ENCODE results near the gene SH2B3. TPM values are rescaled to one million over a fixed set of nuclear protein-coding genes. Genes with fewer than 3 reads are reported as not detected.

The SH2B3 gene
- total and polyA plus RNA-seq, 2 donors (not counting 1 experiment from before 2014, with no cell fraction given) = 21.9 to 69.4 TPM

- Histone ChIP-seq H3K9ac (ENCODE audit: low read length) (no peak overlapping the region), H3K9me3 (ENCODE audit: control extremely low read depth in 1 of 3, control insufficient read depth in 2 of 3, insufficient read depth in 1 of 3, low read length in 2 of 3) (no peaks in the 10 kb centered on the region), H3K27me3 (replicated peaks in 1 of 4; ENCODE audit: control extremely low read depth in 1 of 4, control insufficient read depth in 3 of 4, insufficient read depth in 4 of 4, low read length in 3 of 4) (no peaks in the 10 kb centered on the region), H3K4me2 (replicated peaks; ENCODE audit: low read depth, low read length, poor library complexity, severe bottlenecking) (no peak overlapping the region), H3K36me3 (replicated peaks in 1 of 2; ENCODE audit: control extremely low read depth in 1 of 2, control insufficient read depth in 1 of 2, extremely low read depth in 1 of 2, insufficient read depth in 2 of 2, low read length in 1 of 2) (peaks cover 0 to 27% of the 10 kb centered on the region in 2 experiments), H2AFZ (ENCODE audit: insufficient read depth, low read depth, low read length, poor library complexity, severe bottlenecking) (no peak overlapping the region), H3K4me1 (ENCODE audit: control insufficient read depth in 2 of 2, insufficient read depth in 2 of 2, low read length in 2 of 2) (peaks cover 59 to 93% of the 10 kb centered on the region in 2 donors), H3K4me3 (ENCODE audit: control extremely low read depth in 1 of 5, extremely low read depth in 1 of 5, insufficient read depth in 1 of 5, low read depth in 2 of 5, low read length in 4 of 5) (no peak overlapping the region), H3K27ac (ENCODE audit: low read length in 2 of 2) (no peak overlapping the region), H3K79me2 (ENCODE audit: control insufficient read depth, insufficient read depth, low read length) (peaks cover 95% of the 10 kb centered on the region), H4K20me1 (ENCODE audit: control insufficient read depth, insufficient read depth, low read length, poor library complexity, severe bottlenecking) (peaks cover 76% of the 10 kb centered on the region)
- Mint-ChIP-seq H3K4me3 (no peak overlapping the region), H3K4me1 (peaks cover 83% of the 10 kb centered on the region), H3K9me3 (ENCODE audit: insufficient read depth) (no peaks in the 10 kb centered on the region), H3K27ac (no peak overlapping the region), H3K27me3 (no peaks in the 10 kb centered on the region)
- ATAC-seq (ENCODE audit: low read depth) (no peak), DNase-seq (no peak)
- ChIA-PET POLR2A (interaction anchor here (0.6 to 0.7 kb wide), 2 partner anchors 39 to 43 kb away, joined by 4 read pairs; no protein-coding TSS in a partner anchor), CTCF (interaction anchor here (1.1 to 42.0 kb wide), 4 partner anchors 10 to 38 kb away, joined by 3 to 1472 read pairs (median 24); partner anchors contain the start of gene SH2B3)
- intact Hi-C loops (cut with micrococcal nuclease) = no loop called here
- TF ChIP-seq CTCF (IDR thresholded peaks at IDR 0.05) (no peak), EZH2 (IDR thresholded peaks at IDR 0.05; ENCODE audit: borderline replicate concordance, insufficient read depth, low read depth, low read length, poor library complexity, severe bottlenecking) (no peak)
- WGBS (ENCODE audit: insufficient coverage) = 90% methylated on average over 3 of the region's 7 CpGs
These were observed 35.6 kb downstream of the SH2B3 start for GRCh38 chr12:111441107-111441928.
